ENCODE data around the gene FAM83G.

GRCh38 chr17:18964018-18964351, 40.6 kb downstream of the FAM83G start:
- TF ChIP-seq CTCF (IDR thresholded peaks at IDR 0.05) (no peak), USF2 (IDR thresholded peaks at IDR 0.05; ENCODE audit: borderline replicate concordance, low read depth, low read length) (no peak), MXI1 (IDR thresholded peaks at IDR 0.05; ENCODE audit: low read depth, low read length) (no peak), RFX5 (IDR thresholded peaks at IDR 0.05; ENCODE audit: low read length) (no peak), ZBTB33 (IDR thresholded peaks at IDR 0.05; ENCODE audit: borderline replicate concordance, low read depth) (no peak), JUND (IDR thresholded peaks at IDR 0.05) (no peak), SIN3A (IDR thresholded peaks at IDR 0.05; ENCODE audit: borderline replicate concordance, low read depth, low read length) (no peak), POLR2AphosphoS5 (IDR thresholded peaks at IDR 0.05; ENCODE audit: low read depth, low read length) (no peak), EP300 (IDR thresholded peaks at IDR 0.05; ENCODE audit: borderline replicate concordance in 1 of 2, low read depth in 1 of 2, low read length in 1 of 2) (no peak)
- TF ChIP-seq, protein P1, sequence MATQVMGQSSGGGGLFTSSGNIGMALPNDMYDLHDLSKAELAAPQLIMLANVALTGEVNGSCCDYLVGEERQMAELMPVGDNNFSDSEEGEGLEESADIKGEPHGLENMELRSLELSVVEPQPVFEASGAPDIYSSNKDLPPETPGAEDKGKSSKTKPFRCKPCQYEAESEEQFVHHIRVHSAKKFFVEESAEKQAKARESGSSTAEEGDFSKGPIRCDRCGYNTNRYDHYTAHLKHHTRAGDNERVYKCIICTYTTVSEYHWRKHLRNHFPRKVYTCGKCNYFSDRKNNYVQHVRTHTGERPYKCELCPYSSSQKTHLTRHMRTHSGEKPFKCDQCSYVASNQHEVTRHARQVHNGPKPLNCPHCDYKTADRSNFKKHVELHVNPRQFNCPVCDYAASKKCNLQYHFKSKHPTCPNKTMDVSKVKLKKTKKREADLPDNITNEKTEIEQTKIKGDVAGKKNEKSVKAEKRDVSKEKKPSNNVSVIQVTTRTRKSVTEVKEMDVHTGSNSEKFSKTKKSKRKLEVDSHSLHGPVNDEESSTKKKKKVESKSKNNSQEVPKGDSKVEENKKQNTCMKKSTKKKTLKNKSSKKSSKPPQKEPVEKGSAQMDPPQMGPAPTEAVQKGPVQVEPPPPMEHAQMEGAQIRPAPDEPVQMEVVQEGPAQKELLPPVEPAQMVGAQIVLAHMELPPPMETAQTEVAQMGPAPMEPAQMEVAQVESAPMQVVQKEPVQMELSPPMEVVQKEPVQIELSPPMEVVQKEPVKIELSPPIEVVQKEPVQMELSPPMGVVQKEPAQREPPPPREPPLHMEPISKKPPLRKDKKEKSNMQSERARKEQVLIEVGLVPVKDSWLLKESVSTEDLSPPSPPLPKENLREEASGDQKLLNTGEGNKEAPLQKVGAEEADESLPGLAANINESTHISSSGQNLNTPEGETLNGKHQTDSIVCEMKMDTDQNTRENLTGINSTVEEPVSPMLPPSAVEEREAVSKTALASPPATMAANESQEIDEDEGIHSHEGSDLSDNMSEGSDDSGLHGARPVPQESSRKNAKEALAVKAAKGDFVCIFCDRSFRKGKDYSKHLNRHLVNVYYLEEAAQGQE (IDR thresholded peaks at IDR 0.05; ENCODE audit: low read depth, low read length) = no peak

Measured in SK-N-SH (cell line).